Left lung (tissue), 10 donors: ENCODE data around the gene CTDNEP1. TPM values are rescaled to one million over a fixed set of nuclear protein-coding genes. Genes with fewer than 3 reads are reported as not detected.
A peak's percentile ranks its signal among the peaks of the same experiment; 100 is the strongest.

Experiments used
- ATAC-seq: fragments of 200-7000 bp; cut with Tn5 transposase; one replicate; pipeline ENCODE4 v1.9.1; 2020; ENCODE audit warnings: moderate library complexity
- DNase-seq, 4 donors: peaks; one replicate each; pipeline ENCODE4 v3.0.0-alpha.2; 2013 to 2020
- H3K27ac ChIP-seq, 2 donors: fragments of 200-600 bp; sonication (generic) in 1 of 2; one replicate each; pipeline versions ENCODE4 v1.5.0 to v1.8.0; 2020 to 2021
- H3K27me3 ChIP-seq, 2 donors: fragments of 200-600 bp; sonication (generic) in 1 of 2; one replicate each; pipeline versions ENCODE4 v1.5.0 to v1.8.0; 2020 to 2021
- H3K36me3 ChIP-seq, 2 donors: fragments of 200-600 bp; sonication (generic) in 1 of 2; one replicate each; pipeline versions ENCODE4 v1.5.0 to v1.8.0; 2020 to 2021
- H3K4me1 ChIP-seq, 2 donors: fragments of 200-600 bp; one replicate each; pipeline ENCODE4 v1.8.0; 2021
- H3K4me3 ChIP-seq, 2 donors: fragments of 200-600 bp; sonication (generic) in 1 of 2; one replicate each; pipeline versions ENCODE4 v1.5.0 to v1.8.0; 2020 to 2021; ENCODE audit warnings: mild to moderate bottlenecking in 1 of 2
- H3K9me3 ChIP-seq, 2 donors: fragments of 200-600 bp; sonication (generic) in 1 of 2; one replicate each; pipeline versions ENCODE4 v1.5.0 to v1.8.0; 2020 to 2021
- CTCF ChIP-seq, 2 donors: fragments of 200-600 bp; sonication (generic) in 1 of 2; IDR thresholded peaks; one replicate each; pipeline versions ENCODE4 v1.5.0 to v1.8.0; 2021; ENCODE audit warnings: antibody characterized with exemption in 2 of 2
- intact Hi-C, 2 donors: fragments of 100-400 bp; cut with DNase I; formaldehyde crosslinking; loops; one replicate each; pipeline versions ENCODE4 v1.11.2 to v1.14.2; 2022
- polyA plus RNA-seq, 6 donors: library from polyadenylated mRNA; unstranded; fragments of 120-200 nt; gene quantifications; one replicate each; pipeline ENCODE4 v1.2.1, GENCODE V29; 2013; ENCODE audit not compliant: insufficient read length in 6 of 6
- total RNA-seq, 2 donors: library from RNA; stranded (reverse); fragmentation: NEBNext Ultra II Directional; extraction: Animal tissue kit (Norgen Biotek cat#: 25700); gene quantifications; one replicate each; pipeline ENCODE4 v1.2.1, GENCODE V29; 2021
- donor health status: DM: no; HTN: yes; CAD: no.
- donor health status: DM: no; HTN: no; CAD: no.

The CTDNEP1 gene
- total and polyA plus RNA-seq, 8 donors, result 133 to 171 (median 146) TPM

- ATAC-seq (peak; percentile 45), DNase-seq (peak in 2 of 4 donors; percentile 48 to 59)
These were observed 30.8 kb downstream of the CTDNEP1 start for GRCh38 chr17:7220593-7221277.

GRCh38 chr17:7219812-7220592 lies 31.5 kb downstream of the CTDNEP1 start, which contains the start of the genes ACADVL and DLG4:
Gene ACADVL, plus strand, starts transcription at chr17:7219938. Its CDS starts 47 bp downstream, at chr17:7219985.
Gene DLG4, minus strand, starts transcription at chr17:7219836.
- intact Hi-C loops, result no loop called here
- Histone ChIP-seq H3K4me3 (peak within 1 kb of the TSS; percentile 65 to 87), H3K9me3 (no peaks in the 10 kb centered on the region), H3K27ac (peak within 1 kb of the TSS; percentile 88 to 98), H3K4me1 (peaks cover 22 to 59% of the 10 kb centered on the region in 2 donors), H3K27me3 (no peaks in the 10 kb centered on the region), H3K36me3 (peaks cover 0 to 43% of the 10 kb centered on the region in 2 donors)
- DNase-seq, result peak; percentile 81 to 98 (median 92)
- peak; percentile 84 for ATAC-seq
- TF ChIP-seq CTCF (IDR thresholded peaks at IDR 0.05), result no peak

More at GRCh38 chr17:7220593-7221277, 30.8 kb downstream of the CTDNEP1 start:
- Histone ChIP-seq H3K36me3 (peaks cover 0 to 51% of the 10 kb centered on the region in 2 donors), H3K27ac (peak overlapping the region; percentile 88 to 98), H3K27me3 (no peaks in the 10 kb centered on the region), H3K4me1 (peaks cover 16 to 52% of the 10 kb centered on the region in 2 donors), H3K4me3 (peak overlapping the region; percentile 65 to 87), H3K9me3 (no peaks in the 10 kb centered on the region)
- intact Hi-C loops, result no loop called here
- TF ChIP-seq CTCF (IDR thresholded peaks at IDR 0.05), result peak; percentile 22 to 34

GRCh38 chr17:7219229-7219811 lies 32.2 kb downstream of the CTDNEP1 start:
- H3K4me3 ChIP-seq, result peak overlapping the region; percentile 65 to 87
- DNase-seq (no peak), ATAC-seq (no peak)
- peaks cover 0 to 37% of the 10 kb centered on the region in 2 donors for H3K36me3 ChIP-seq
- H3K27ac ChIP-seq, result peak overlapping the region; percentile 88 to 98
- no peaks in the 10 kb centered on the region for H3K27me3 ChIP-seq
- H3K4me1 ChIP-seq, result peaks cover 22 to 66% of the 10 kb centered on the region in 2 donors
- intact Hi-C loops, result no loop called here
- H3K9me3 ChIP-seq, result no peaks in the 10 kb centered on the region
- no peak for TF ChIP-seq CTCF (IDR thresholded peaks at IDR 0.05)

GRCh38 chr17:7218758-7219157 lies 32.8 kb downstream of the CTDNEP1 start:
- H3K4me3 ChIP-seq, result no peak overlapping the region
- DNase-seq (no peak), ATAC-seq (no peak)
- H3K27ac ChIP-seq, result peak overlapping the region in 1 of 2 donors; percentile 88
- H3K4me1 ChIP-seq, result peaks cover 22 to 72% of the 10 kb centered on the region in 2 donors
- no peaks in the 10 kb centered on the region for H3K9me3 ChIP-seq
- H3K36me3 ChIP-seq, result peaks cover 0 to 31% of the 10 kb centered on the region in 2 donors
- H3K27me3 ChIP-seq, result no peaks in the 10 kb centered on the region
- intact Hi-C loops, result no loop called here
- TF ChIP-seq CTCF (IDR thresholded peaks at IDR 0.05), result no peak
